ENCODE data around the gene CIDEC.
"Not testable (repeated sequence)": the region's sequence is repeated elsewhere in the genome, so short reads cannot be mapped to it uniquely, and the experiment has no call there.

The CIDEC gene

DNA sequence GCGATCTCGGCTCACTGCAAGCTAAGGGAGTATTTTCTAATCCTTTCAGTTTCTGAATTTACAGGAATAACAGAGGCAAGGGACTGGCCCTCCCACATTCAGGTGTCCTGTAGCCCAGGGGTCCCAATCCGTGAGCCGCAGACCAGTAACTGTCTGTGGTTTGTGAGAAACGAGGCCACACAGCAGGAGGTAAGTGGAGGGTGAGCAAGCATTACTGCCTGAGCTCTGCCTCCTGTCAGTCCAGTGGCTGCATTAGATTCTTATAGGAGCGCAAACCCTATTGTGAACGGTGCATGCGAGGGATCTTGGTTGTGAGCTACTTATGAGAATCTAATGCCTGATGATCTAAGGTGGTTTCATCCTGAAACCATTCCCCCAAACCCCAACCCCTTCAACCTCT is 31.8 kb upstream of the CIDEC start:
- Mint-ChIP-seq H3K4me3 (no peak overlapping the region), H3K27ac (ENCODE audit: low read depth) (peak overlapping the region; percentile 19)

GRCh38 chr3:9909221-9910013 is 29.4 kb upstream of the CIDEC start:
- no peaks in the 10 kb centered on the region for H3K9me3 Mint-ChIP-seq
- H3K27ac Mint-ChIP-seq (ENCODE audit: low read depth): peak overlapping the region; percentile 53
- DNase-seq (ENCODE audit: low spot score in 2 of 2): no peak
- peaks cover 9% of the 10 kb centered on the region for H3K27me3 Mint-ChIP-seq
- no peak overlapping the region for H3K4me3 Mint-ChIP-seq
- peaks cover 6% of the 10 kb centered on the region for H3K4me1 Mint-ChIP-seq
- no peak for ATAC-seq (replicated peaks; ENCODE audit: extremely low read depth, poor library complexity, severe bottlenecking)
- H3K36me3 Mint-ChIP-seq (ENCODE audit: insufficient read depth): peaks cover 2% of the 10 kb centered on the region

More for the DNA sequence above, 31.8 kb upstream of the CIDEC start:
- DNase-seq (ENCODE audit: low spot score in 2 of 2): no peak
- no peaks in the 10 kb centered on the region for H3K9me3 Mint-ChIP-seq
- H3K36me3 Mint-ChIP-seq (ENCODE audit: insufficient read depth): peaks cover 1% of the 10 kb centered on the region
- ATAC-seq (replicated peaks; ENCODE audit: extremely low read depth, poor library complexity, severe bottlenecking): no peak
- H3K4me1 Mint-ChIP-seq: peaks cover 6% of the 10 kb centered on the region
- peaks cover 9% of the 10 kb centered on the region for H3K27me3 Mint-ChIP-seq

- ATAC-seq (replicated peaks; ENCODE audit: extremely low read depth, poor library complexity, severe bottlenecking) (no peak), DNase-seq (ENCODE audit: low spot score in 2 of 2) (no peak)
- H3K36me3 Mint-ChIP-seq (ENCODE audit: insufficient read depth): peaks cover 2% of the 10 kb centered on the region
- H3K9me3 Mint-ChIP-seq: no peaks in the 10 kb centered on the region
- H3K4me1 Mint-ChIP-seq: peaks cover 9% of the 10 kb centered on the region
- H3K4me3 Mint-ChIP-seq: no peak overlapping the region
- peaks cover 9% of the 10 kb centered on the region for H3K27me3 Mint-ChIP-seq
- H3K27ac Mint-ChIP-seq (ENCODE audit: low read depth): no peak overlapping the region
These were observed 28.2 kb upstream of the CIDEC start for GRCh38 chr3:9908286-9908685.

GRCh38 chr3:9906480-9906879 is 26.4 kb upstream of the CIDEC start:
- no peaks in the 10 kb centered on the region for H3K27me3 Mint-ChIP-seq
- no peak for ATAC-seq (replicated peaks; ENCODE audit: extremely low read depth, poor library complexity, severe bottlenecking)
- no peaks in the 10 kb centered on the region for H3K9me3 Mint-ChIP-seq
- no peak overlapping the region for H3K4me3 Mint-ChIP-seq
- H3K4me1 Mint-ChIP-seq: peaks cover 17% of the 10 kb centered on the region
- no peak overlapping the region for H3K27ac Mint-ChIP-seq (ENCODE audit: low read depth)
- peaks cover 2% of the 10 kb centered on the region for H3K36me3 Mint-ChIP-seq (ENCODE audit: insufficient read depth)
- DNase-seq (ENCODE audit: low spot score in 2 of 2): no peak

DNA sequence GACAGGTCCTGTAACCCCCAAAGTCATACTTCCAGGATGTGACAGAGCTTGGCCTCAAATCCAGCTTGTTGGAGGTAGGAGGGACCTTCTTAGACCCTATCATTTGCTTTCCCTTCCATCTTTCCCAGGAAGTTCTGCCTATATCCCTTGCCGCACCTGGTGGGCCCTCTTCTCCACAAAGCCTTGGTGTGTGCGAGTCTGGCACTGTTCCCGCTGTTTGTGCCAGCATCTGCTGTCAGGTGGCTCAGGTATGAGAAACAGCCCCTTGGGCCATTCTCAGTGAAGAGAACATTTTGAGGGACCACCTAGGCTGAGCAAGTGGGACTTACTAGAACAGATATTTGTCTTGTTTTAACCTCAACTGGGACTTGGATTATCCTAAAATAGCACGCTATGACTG is 23.9 kb upstream of the CIDEC start:
- peaks cover 17% of the 10 kb centered on the region for H3K4me1 Mint-ChIP-seq
- H3K27ac Mint-ChIP-seq (ENCODE audit: low read depth): no peak overlapping the region
- no peak for ATAC-seq (replicated peaks; ENCODE audit: extremely low read depth, poor library complexity, severe bottlenecking)
- no peaks in the 10 kb centered on the region for H3K9me3 Mint-ChIP-seq
- H3K4me3 Mint-ChIP-seq: no peak overlapping the region
- no peaks in the 10 kb centered on the region for H3K27me3 Mint-ChIP-seq
- peaks cover 2% of the 10 kb centered on the region for H3K36me3 Mint-ChIP-seq (ENCODE audit: insufficient read depth)
- DNase-seq (ENCODE audit: low spot score in 2 of 2): no peak

- Mint-ChIP-seq H3K9me3 (no peaks in the 10 kb centered on the region), H3K4me3 (no peak overlapping the region), H3K27me3 (no peaks in the 10 kb centered on the region), H3K36me3 (ENCODE audit: insufficient read depth) (peaks cover 2% of the 10 kb centered on the region), H3K4me1 (peaks cover 22% of the 10 kb centered on the region), H3K27ac (ENCODE audit: low read depth) (no peak overlapping the region)
- DNase-seq (ENCODE audit: low spot score in 2 of 2) (no peak), ATAC-seq (replicated peaks; ENCODE audit: extremely low read depth, poor library complexity, severe bottlenecking) (no peak)
These were observed 23.2 kb upstream of the CIDEC start for GRCh38 chr3:9903238-9903624.

- ATAC-seq (replicated peaks; ENCODE audit: extremely low read depth, poor library complexity, severe bottlenecking) (no peak), DNase-seq (ENCODE audit: low spot score in 2 of 2) (no peak)
- Mint-ChIP-seq H3K4me1 (peaks cover 27% of the 10 kb centered on the region), H3K36me3 (ENCODE audit: insufficient read depth) (peaks cover 2% of the 10 kb centered on the region), H3K4me3 (peak within 1 kb of the TSS; percentile 7), H3K27me3 (no peaks in the 10 kb centered on the region), H3K9me3 (no peaks in the 10 kb centered on the region), H3K27ac (ENCODE audit: low read depth) (no peak within 1 kb of the TSS)
These were observed 22.6 kb upstream of the CIDEC start, which contains the start of gene IL17RE for GRCh38 chr3:9902372-9903237. TSS of gene IL17RE (plus strand) at chr3:9902848. CDS start at chr3:9902933, 85 bp downstream.

GRCh38 chr3:9901967-9902366 is 21.9 kb upstream of the CIDEC start:
- H3K36me3 Mint-ChIP-seq (ENCODE audit: insufficient read depth): peaks cover 2% of the 10 kb centered on the region
- ATAC-seq (replicated peaks; ENCODE audit: extremely low read depth, poor library complexity, severe bottlenecking) (peak; percentile 36), DNase-seq (ENCODE audit: low spot score in 2 of 2) (no peak)

GRCh38 chr3:9900965-9901415 is 20.9 kb upstream of the CIDEC start:
- peaks cover 28% of the 10 kb centered on the region for H3K4me1 Mint-ChIP-seq
- not testable (repeated sequence) for H3K9me3 Mint-ChIP-seq; H3K27me3 Mint-ChIP-seq; DNase-seq (ENCODE audit: low spot score in 2 of 2); ATAC-seq (replicated peaks; ENCODE audit: extremely low read depth, poor library complexity, severe bottlenecking); H3K36me3 Mint-ChIP-seq (ENCODE audit: insufficient read depth); H3K27ac Mint-ChIP-seq (ENCODE audit: low read depth); H3K4me3 Mint-ChIP-seq

More at GRCh38 chr3:9901967-9902366, 21.9 kb upstream of the CIDEC start:
- no peak overlapping the region for H3K27ac Mint-ChIP-seq (ENCODE audit: low read depth)
- peaks cover 27% of the 10 kb centered on the region for H3K4me1 Mint-ChIP-seq
- H3K9me3 Mint-ChIP-seq: no peaks in the 10 kb centered on the region
- H3K4me3 Mint-ChIP-seq: peak overlapping the region; percentile 7
- no peaks in the 10 kb centered on the region for H3K27me3 Mint-ChIP-seq

DNA sequence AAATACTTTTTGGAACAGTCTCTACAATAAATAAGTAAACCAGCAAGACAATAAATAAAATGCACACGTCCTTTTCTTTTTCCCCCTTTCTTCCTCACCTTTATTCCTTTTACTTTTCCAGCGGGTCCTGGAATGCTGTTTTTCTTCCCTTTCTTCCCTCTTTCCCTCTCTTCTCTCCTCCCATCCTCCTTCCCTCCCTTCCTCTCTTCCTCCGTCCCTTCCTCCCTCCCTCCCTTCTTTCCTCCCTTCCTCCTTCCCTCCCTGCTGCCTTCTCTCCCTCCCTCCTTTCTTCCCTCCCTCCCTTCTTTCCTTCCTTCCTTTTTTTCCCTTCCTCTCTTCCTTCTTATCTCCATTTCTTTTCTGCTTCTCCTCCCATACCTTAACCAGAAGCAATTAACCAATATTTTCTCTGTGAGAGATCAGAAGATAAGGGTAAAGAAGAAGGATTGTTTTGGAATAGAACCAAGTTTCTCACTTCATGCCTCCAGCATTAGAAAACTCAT is 19.3 kb upstream of the CIDEC start:
- Mint-ChIP-seq H3K9me3 (no peaks in the 10 kb centered on the region), H3K36me3 (ENCODE audit: insufficient read depth) (peaks cover 3% of the 10 kb centered on the region), H3K27me3 (no peaks in the 10 kb centered on the region), H3K27ac (ENCODE audit: low read depth) (no peak overlapping the region), H3K4me1 (peaks cover 39% of the 10 kb centered on the region), H3K4me3 (no peak overlapping the region)
- ATAC-seq (replicated peaks; ENCODE audit: extremely low read depth, poor library complexity, severe bottlenecking) (no peak), DNase-seq (ENCODE audit: low spot score in 2 of 2) (no peak)

GRCh38 chr3:9898467-9899241 is 18.6 kb upstream of the CIDEC start:
- Mint-ChIP-seq H3K4me3 (no peak overlapping the region), H3K9me3 (no peaks in the 10 kb centered on the region), H3K27ac (ENCODE audit: low read depth) (peak overlapping the region; percentile 66), H3K27me3 (no peaks in the 10 kb centered on the region), H3K36me3 (ENCODE audit: insufficient read depth) (peaks cover 3% of the 10 kb centered on the region), H3K4me1 (peaks cover 44% of the 10 kb centered on the region)
- ATAC-seq (replicated peaks; ENCODE audit: extremely low read depth, poor library complexity, severe bottlenecking) (no peak), DNase-seq (ENCODE audit: low spot score in 2 of 2) (no peak)

Data from central memory CD8-positive, alpha-beta T cell (primary cell).